ENCODE results near the gene ODC1. TPM values are rescaled to one million over a fixed set of nuclear protein-coding genes. Genes with fewer than 3 reads are reported as not detected.

The ODC1 gene
- total RNA-seq, 1 donor from 2014 or later, result 12.1 TPM

GRCh38 chr2:10494351-10495066 lies 46.4 kb upstream of the ODC1 start:
- no peaks in the 10 kb centered on the region for H3K36me3 Mint-ChIP-seq (ENCODE audit: low read depth, unreplicated experiment)
- no peak overlapping the region for H3K4me3 Mint-ChIP-seq (ENCODE audit: unreplicated experiment)
- no peaks in the 10 kb centered on the region for H3K9me3 Mint-ChIP-seq (ENCODE audit: unreplicated experiment)
- TF ChIP-seq CTCF (IDR thresholded peaks at IDR 0.05; ENCODE audit: unreplicated experiment), result no peak
- no peaks in the 10 kb centered on the region for H3K4me1 Mint-ChIP-seq (ENCODE audit: unreplicated experiment)
- H3K27ac Mint-ChIP-seq (ENCODE audit: unreplicated experiment), result no peak overlapping the region
- H3K27me3 Mint-ChIP-seq (ENCODE audit: unreplicated experiment), result peaks cover 14% of the 10 kb centered on the region
- DNase-seq (ENCODE audit: low spot score), result no peak

- Mint-ChIP-seq H3K27me3 (ENCODE audit: unreplicated experiment) (peaks cover 11% of the 10 kb centered on the region), H3K4me1 (ENCODE audit: unreplicated experiment) (no peaks in the 10 kb centered on the region), H3K36me3 (ENCODE audit: low read depth, unreplicated experiment) (no peaks in the 10 kb centered on the region), H3K4me3 (ENCODE audit: unreplicated experiment) (no peak overlapping the region), H3K27ac (ENCODE audit: unreplicated experiment) (no peak overlapping the region), H3K9me3 (ENCODE audit: unreplicated experiment) (no peaks in the 10 kb centered on the region)
- TF ChIP-seq CTCF (IDR thresholded peaks at IDR 0.05; ENCODE audit: unreplicated experiment), result no peak
- DNase-seq (ENCODE audit: low spot score), result no peak
These were observed 45.6 kb upstream of the ODC1 start for GRCh38 chr2:10493634-10494281.

- Mint-ChIP-seq H3K9me3 (ENCODE audit: unreplicated experiment) (no peaks in the 10 kb centered on the region), H3K27me3 (ENCODE audit: unreplicated experiment) (peaks cover 11% of the 10 kb centered on the region), H3K4me3 (ENCODE audit: unreplicated experiment) (no peak overlapping the region)
These were observed 45.0 kb upstream of the ODC1 start for GRCh38 chr2:10493075-10493633.

GRCh38 chr2:10490806-10491291 lies 42.7 kb upstream of the ODC1 start:
- H3K4me3 Mint-ChIP-seq (ENCODE audit: unreplicated experiment), result no peak overlapping the region
- TF ChIP-seq CTCF (IDR thresholded peaks at IDR 0.05; ENCODE audit: unreplicated experiment), result no peak
- no peak overlapping the region for H3K27ac Mint-ChIP-seq (ENCODE audit: unreplicated experiment)
- H3K9me3 Mint-ChIP-seq (ENCODE audit: unreplicated experiment), result no peaks in the 10 kb centered on the region
- DNase-seq (ENCODE audit: low spot score), result no peak
- peaks cover 3% of the 10 kb centered on the region for H3K27me3 Mint-ChIP-seq (ENCODE audit: unreplicated experiment)
- H3K36me3 Mint-ChIP-seq (ENCODE audit: low read depth, unreplicated experiment), result no peaks in the 10 kb centered on the region
- H3K4me1 Mint-ChIP-seq (ENCODE audit: unreplicated experiment), result no peaks in the 10 kb centered on the region

More at GRCh38 chr2:10493075-10493633, 45.0 kb upstream of the ODC1 start:
- Mint-ChIP-seq H3K27ac (ENCODE audit: unreplicated experiment) (no peak overlapping the region), H3K4me1 (ENCODE audit: unreplicated experiment) (no peaks in the 10 kb centered on the region), H3K36me3 (ENCODE audit: low read depth, unreplicated experiment) (no peaks in the 10 kb centered on the region)
- DNase-seq (ENCODE audit: low spot score), result no peak
- no peak for TF ChIP-seq CTCF (IDR thresholded peaks at IDR 0.05; ENCODE audit: unreplicated experiment)

Measured in endothelial cell (in vitro differentiated cells).